Mucosa of descending colon (tissue), 3 donors: ENCODE measurements around the gene DNAH17. TPM values are rescaled to one million over a fixed set of nuclear protein-coding genes. Genes with fewer than 3 reads are reported as not detected.
A peak's percentile ranks its signal among the peaks of the same experiment; 100 is the strongest.

Experiments used
- ATAC-seq: fragments of 200-7000 bp; cut with Tn5 transposase; one replicate; pipeline ENCODE4 v1.9.1; 2020; ENCODE audit warnings: mild to moderate bottlenecking, moderate library complexity
- DNase-seq, 3 donors: peaks; one replicate each; pipeline ENCODE4 v3.0.0-alpha.2; 2020
- H3K36me3 ChIP-seq: fragments of 200-600 bp; one replicate; pipeline ENCODE4 v1.8.0; 2021; ENCODE audit warnings: low read depth, mild to moderate bottlenecking
- H3K4me1 ChIP-seq: fragments of 200-600 bp; one replicate; pipeline ENCODE4 v1.8.0; 2021; ENCODE audit warnings: low read depth, mild to moderate bottlenecking
- H3K4me3 ChIP-seq: fragments of 200-600 bp; one replicate; pipeline ENCODE4 v1.8.0; 2021; ENCODE audit warnings: mild to moderate bottlenecking
- H3K9me3 ChIP-seq: fragments of 200-600 bp; one replicate; pipeline ENCODE4 v1.8.0; 2021; ENCODE audit warnings: mild to moderate bottlenecking
- CTCF ChIP-seq: fragments of 200-600 bp; IDR thresholded peaks from one replicate; pipeline ENCODE4 v1.8.0; 2022; ENCODE audit warnings: antibody characterized with exemption, mild to moderate bottlenecking
- intact Hi-C, 2 donors: fragments of 100-400 bp; cut with DNase I in 1 of 2; cut with micrococcal nuclease in 1 of 2; formaldehyde crosslinking; loops; one replicate each; pipeline versions ENCODE4 v1.11.0 to v1.11.1; 2022; cut with DNase I, micrococcal nuclease
- total RNA-seq, 3 donors: library from RNA; stranded (reverse); fragmentation: NEBNext Ultra II Directional in 2 of 3; extraction: Animal tissue kit (Norgen Biotek cat#: 25700) in 2 of 3; gene quantifications; one replicate each; pipeline versions ENCODE4 v1.2.1 to v1.2.4, GENCODE V29; 2021 to 2023
- donor health status: DM: no; HTN: no; CAD: no; lungs with moderate emphysema.
- donor health status: DM: no; HTN: no; CAD: no.
- donor health status: DM: no; HTN: yes; CAD: no.

The DNAH17 gene
- total RNA-seq, 3 donors from 2014 or later = 0.06 to 0.17 TPM; not detected in 1

- Histone ChIP-seq H3K4me3 (no peak overlapping the region), H3K9me3 (no peaks in the 10 kb centered on the region), H3K36me3 (peaks cover 17% of the 10 kb centered on the region), H3K4me1 (peaks cover under 1% of the 10 kb centered on the region)
- no peak for ATAC-seq
- intact Hi-C loops = no loop called here
- no peak for DNase-seq
- no peak for TF ChIP-seq CTCF
Observed at GRCh38 chr17:78396441-78397337, 180.5 kb downstream of the DNAH17 start.

- no peak for DNase-seq
- intact Hi-C loops = no loop called here
- H3K4me3 ChIP-seq = no peak overlapping the region
- peaks cover 5% of the 10 kb centered on the region for H3K4me1 ChIP-seq
- peaks cover 4% of the 10 kb centered on the region for H3K36me3 ChIP-seq
- no peaks in the 10 kb centered on the region for H3K9me3 ChIP-seq
- TF ChIP-seq CTCF = no peak
- no peak for ATAC-seq
Observed at GRCh38 chr17:78395155-78395554, 182.0 kb downstream of the DNAH17 start.

GRCh38 chr17:78394209-78394608 is 183.0 kb downstream of the DNAH17 start:
- intact Hi-C loops = no loop called here
- Histone ChIP-seq H3K4me1 (peaks cover 5% of the 10 kb centered on the region), H3K9me3 (no peaks in the 10 kb centered on the region), H3K36me3 (no peaks in the 10 kb centered on the region), H3K4me3 (no peak overlapping the region)
- TF ChIP-seq CTCF = no peak
- ATAC-seq = peak; percentile 39
- no peak for DNase-seq

- Histone ChIP-seq H3K9me3 (no peaks in the 10 kb centered on the region), H3K4me3 (no peak overlapping the region), H3K36me3 (no peaks in the 10 kb centered on the region), H3K4me1 (peaks cover 5% of the 10 kb centered on the region)
- intact Hi-C loops = no loop called here
- ATAC-seq (no peak), DNase-seq (no peak)
- TF ChIP-seq CTCF = no peak
Observed at GRCh38 chr17:78393575-78393974, 183.6 kb downstream of the DNAH17 start.

GRCh38 chr17:78392295-78392694 is 184.9 kb downstream of the DNAH17 start:
- intact Hi-C loops = no loop called here
- Histone ChIP-seq H3K4me1 (peaks cover 5% of the 10 kb centered on the region), H3K9me3 (no peaks in the 10 kb centered on the region), H3K4me3 (no peak overlapping the region), H3K36me3 (no peaks in the 10 kb centered on the region)
- TF ChIP-seq CTCF = no peak
- ATAC-seq (no peak), DNase-seq (no peak)
